Neuron (in vitro differentiated cells): ENCODE data around the gene ZNF300.
A peak's percentile ranks its signal among the peaks of the same experiment; 100 is the strongest.

Experiments
- H2AFZ ChIP-seq: one replicate; pipeline ENCODE4 v1.6.1; 2013; ENCODE audit warnings: low read depth, mild to moderate bottlenecking, inconsistent platforms, low read length, moderate library complexity
- H3K27me3 ChIP-seq: one replicate; pipeline ENCODE4 v1.6.1; 2013; ENCODE audit warnings: low read length; ENCODE audit not compliant: insufficient read depth
- H3K36me3 ChIP-seq: one replicate; pipeline ENCODE4 v1.6.1; 2013; ENCODE audit warnings: low read length; ENCODE audit not compliant: insufficient read depth
- H3K4me1 ChIP-seq: one replicate; pipeline ENCODE4 v1.6.1; 2013; ENCODE audit warnings: low read length; ENCODE audit not compliant: insufficient read depth
- H3K4me3 ChIP-seq: 2 replicates; pipeline ENCODE4 v1.5.1; 2013; ENCODE audit warnings: mild to moderate bottlenecking, low read length, moderate library complexity
- H3K9me3 ChIP-seq: one replicate; pipeline ENCODE4 v1.6.1; 2013; ENCODE audit warnings: low read length

ZNF300 gene

DNA sequence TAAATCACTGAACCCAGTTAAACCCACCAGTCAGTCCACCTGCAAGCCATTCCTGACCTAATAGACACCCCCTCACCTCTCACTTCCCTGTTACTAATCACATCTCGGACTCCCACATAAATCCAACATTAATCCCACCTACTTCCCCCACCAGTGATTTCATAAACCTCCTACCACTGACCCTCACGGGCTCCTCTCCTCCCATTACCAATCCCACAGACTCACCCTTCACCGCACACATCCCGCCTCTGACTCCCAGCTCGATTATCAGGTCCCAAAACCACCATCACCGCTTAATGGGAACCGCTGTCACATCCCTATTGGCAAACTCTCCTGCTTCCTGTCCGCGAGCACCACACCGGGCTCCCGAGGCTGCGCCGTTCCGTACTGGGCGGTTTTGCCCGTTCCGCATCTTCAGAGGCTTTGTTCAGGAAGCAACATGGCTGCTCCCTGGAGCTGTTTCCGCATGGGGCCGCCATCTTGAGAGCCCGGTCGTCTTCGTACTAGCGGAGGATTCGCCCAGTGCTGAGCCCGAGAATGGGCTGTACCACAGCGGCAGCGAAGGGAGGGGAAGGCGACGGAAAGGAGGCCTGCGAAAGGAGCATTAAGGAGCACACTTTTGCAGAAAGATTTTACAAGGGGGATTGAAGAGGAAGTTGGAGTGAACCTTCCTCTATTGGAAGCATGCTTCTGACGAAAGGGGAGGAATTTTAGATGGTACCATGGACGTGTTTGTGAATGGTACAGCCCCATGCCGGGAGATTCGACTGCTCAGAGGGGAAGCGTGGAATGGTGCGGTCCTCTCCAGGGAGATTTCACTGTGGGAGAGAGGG is at the start of gene ZNF300:
TSS of gene ZNF300 (minus strand) at position 502 of the 833 bp plus-strand sequence. CDS start 1,825 bp downstream, outside the sequence.
- Histone ChIP-seq H2AFZ (peak within 1 kb of the TSS; percentile 86), H3K27me3 (no peaks in the 10 kb centered on the region), H3K9me3 (peaks cover 17% of the 10 kb centered on the region), H3K4me3 (peak within 1 kb of the TSS; percentile 59), H3K36me3 (peaks cover 17% of the 10 kb centered on the region), H3K4me1 (no peaks in the 10 kb centered on the region)

DNA sequence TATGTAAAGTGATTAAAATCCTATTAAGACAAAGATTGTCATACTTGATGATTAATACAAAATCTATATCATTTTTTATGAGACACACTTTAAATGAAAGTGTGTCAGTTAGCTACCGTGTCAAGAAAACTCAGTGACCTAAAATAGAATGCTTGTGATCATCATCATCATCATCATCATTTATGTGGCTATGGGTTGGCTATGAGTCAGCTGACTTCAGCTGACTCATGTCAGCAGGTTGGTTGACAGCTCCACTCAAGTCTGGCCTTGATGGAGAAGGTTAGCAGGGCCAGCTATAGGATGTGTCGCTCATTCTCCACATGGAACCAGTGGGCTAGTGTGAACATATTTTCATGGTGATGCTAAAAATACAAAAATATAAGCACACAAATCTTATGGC is 43.8 kb upstream of the ZNF300 start:
- H3K9me3 ChIP-seq, result peaks cover 14% of the 10 kb centered on the region
- H3K4me1 ChIP-seq, result no peaks in the 10 kb centered on the region
- H3K4me3 ChIP-seq, result no peak overlapping the region
- no peak overlapping the region for H2AFZ ChIP-seq
- H3K36me3 ChIP-seq, result no peaks in the 10 kb centered on the region
- H3K27me3 ChIP-seq, result no peaks in the 10 kb centered on the region

DNA sequence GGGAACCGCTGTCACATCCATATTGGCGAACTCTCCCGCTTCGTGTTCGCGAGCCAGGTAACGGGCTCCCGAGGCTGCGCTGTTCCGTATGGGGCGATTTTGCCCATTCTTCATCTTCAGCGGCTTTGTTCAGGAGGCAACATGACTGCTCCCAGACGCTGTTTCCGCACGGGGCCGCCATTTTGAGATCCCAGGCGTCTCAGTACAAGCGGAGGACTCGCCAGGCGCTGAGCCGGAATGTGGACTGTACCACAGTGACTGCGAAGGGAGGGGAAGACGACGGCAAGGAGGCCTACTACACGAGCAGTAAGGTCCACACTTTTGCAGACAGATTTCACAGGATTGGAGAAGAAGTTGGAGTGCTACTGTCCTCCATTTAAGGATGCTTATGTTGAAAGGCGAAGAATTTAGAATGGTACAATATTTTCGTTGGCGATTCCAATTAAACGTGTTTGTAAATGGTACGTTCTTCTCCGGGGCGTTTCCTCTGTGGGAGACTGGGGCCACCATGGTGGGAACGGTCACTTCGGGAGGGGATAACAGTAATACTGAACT is 41.6 kb upstream of the ZNF300 start:
- H2AFZ ChIP-seq, result no peak overlapping the region
- H3K36me3 ChIP-seq, result no peaks in the 10 kb centered on the region
- no peaks in the 10 kb centered on the region for H3K4me1 ChIP-seq
- no peak overlapping the region for H3K4me3 ChIP-seq
- H3K27me3 ChIP-seq, result no peaks in the 10 kb centered on the region
- H3K9me3 ChIP-seq, result peaks cover 13% of the 10 kb centered on the region

DNA sequence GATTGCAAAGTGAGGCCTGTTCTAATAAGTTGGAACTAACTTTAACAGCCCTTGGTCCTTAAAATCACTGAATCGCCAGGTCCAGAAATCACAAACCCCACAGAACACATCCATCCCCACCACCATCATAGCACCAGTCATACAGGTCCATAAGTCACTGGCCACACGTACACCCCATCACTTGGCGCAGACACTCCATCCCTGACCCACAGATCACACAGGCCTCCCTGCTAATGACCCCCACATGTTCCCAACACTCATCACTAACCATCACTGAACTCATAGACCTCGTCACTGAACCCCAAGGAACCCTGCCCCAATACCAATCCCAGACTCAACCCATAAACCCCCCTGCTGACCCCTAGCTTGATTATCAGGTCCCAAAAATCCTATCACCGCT is 41.2 kb upstream of the ZNF300 start:
- H3K9me3 ChIP-seq, result peaks cover 12% of the 10 kb centered on the region
- H3K36me3 ChIP-seq, result no peaks in the 10 kb centered on the region
- H3K4me3 ChIP-seq, result no peak overlapping the region
- no peaks in the 10 kb centered on the region for H3K27me3 ChIP-seq
- H2AFZ ChIP-seq, result no peak overlapping the region
- H3K4me1 ChIP-seq, result no peaks in the 10 kb centered on the region

DNA sequence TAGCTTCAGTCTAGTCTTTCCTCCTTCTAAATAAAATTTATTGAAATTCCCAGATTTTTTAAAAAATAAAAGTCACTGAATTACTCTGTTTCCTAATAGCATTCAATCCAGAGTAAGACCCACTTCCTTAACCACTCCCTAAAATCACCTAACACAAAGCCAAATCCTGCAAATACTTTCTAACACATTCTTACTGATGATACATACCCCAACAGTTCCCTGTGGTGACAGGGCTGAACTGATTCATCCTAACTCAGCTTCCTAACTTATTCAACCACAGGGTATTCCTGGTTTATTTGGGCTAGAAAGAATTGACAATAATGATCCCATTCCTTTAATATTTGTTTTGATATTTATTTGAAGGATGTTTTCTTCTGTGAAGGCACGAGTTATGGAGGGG is 40.7 kb upstream of the ZNF300 start:
- no peak overlapping the region for H3K4me3 ChIP-seq
- no peaks in the 10 kb centered on the region for H3K36me3 ChIP-seq
- no peaks in the 10 kb centered on the region for H3K27me3 ChIP-seq
- H3K9me3 ChIP-seq, result peaks cover 7% of the 10 kb centered on the region
- no peaks in the 10 kb centered on the region for H3K4me1 ChIP-seq
- no peak overlapping the region for H2AFZ ChIP-seq

DNA sequence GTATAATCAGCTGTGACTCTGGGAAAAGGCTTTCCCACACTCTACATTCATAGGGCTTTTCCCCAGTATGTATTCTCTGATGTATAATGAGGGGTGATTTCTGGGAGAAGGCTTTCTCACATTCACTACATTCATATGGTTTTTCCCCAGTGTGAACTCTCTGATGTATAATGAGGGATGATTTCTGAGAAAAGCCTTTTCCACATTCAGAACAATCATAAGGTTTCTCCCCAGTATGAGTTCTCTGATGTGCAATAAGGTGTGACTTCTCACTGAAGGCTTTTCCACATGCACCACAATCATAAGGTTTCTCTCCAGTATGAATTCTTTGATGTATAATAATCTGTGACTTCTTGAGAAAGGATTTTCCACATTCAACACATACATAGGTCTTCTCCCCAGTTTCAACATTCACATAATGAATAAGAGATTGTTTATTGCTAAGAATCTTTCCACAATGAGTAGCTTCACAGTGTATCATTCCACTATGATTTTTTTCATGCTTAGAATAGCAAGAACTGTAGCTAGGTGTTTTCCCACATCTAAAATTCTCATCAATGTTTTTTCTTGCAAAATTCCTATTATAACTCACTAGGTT is 26.7 kb upstream of the ZNF300 start:
- H3K36me3 ChIP-seq, result no peaks in the 10 kb centered on the region
- H3K4me3 ChIP-seq, result no peak overlapping the region
- H3K4me1 ChIP-seq, result no peaks in the 10 kb centered on the region
- no peak overlapping the region for H2AFZ ChIP-seq
- H3K27me3 ChIP-seq, result no peaks in the 10 kb centered on the region
- H3K9me3 ChIP-seq, result peaks cover 14% of the 10 kb centered on the region

DNA sequence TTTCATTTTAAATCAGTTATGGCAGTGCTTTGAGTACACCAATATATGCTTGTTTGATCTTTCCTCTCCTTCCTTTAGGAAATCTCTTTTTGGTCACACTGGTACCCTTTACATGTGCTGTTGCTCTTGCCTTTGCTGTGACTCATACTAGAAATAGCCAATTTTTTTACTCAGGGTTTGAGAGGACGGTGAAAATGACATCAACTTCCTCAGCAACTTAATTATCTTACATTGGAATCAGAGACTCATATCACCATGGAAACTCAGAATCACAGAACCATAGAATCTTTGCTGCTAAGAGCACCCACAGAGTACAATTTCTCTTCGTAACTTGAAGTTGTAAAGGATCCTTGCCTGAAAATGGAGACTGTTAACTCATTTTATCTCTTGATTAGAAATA is 13.8 kb upstream of the ZNF300 start:
- Histone ChIP-seq H3K9me3 (peaks cover 2% of the 10 kb centered on the region), H3K4me3 (no peak overlapping the region), H3K4me1 (no peaks in the 10 kb centered on the region), H3K36me3 (no peaks in the 10 kb centered on the region), H2AFZ (no peak overlapping the region), H3K27me3 (no peaks in the 10 kb centered on the region)

DNA sequence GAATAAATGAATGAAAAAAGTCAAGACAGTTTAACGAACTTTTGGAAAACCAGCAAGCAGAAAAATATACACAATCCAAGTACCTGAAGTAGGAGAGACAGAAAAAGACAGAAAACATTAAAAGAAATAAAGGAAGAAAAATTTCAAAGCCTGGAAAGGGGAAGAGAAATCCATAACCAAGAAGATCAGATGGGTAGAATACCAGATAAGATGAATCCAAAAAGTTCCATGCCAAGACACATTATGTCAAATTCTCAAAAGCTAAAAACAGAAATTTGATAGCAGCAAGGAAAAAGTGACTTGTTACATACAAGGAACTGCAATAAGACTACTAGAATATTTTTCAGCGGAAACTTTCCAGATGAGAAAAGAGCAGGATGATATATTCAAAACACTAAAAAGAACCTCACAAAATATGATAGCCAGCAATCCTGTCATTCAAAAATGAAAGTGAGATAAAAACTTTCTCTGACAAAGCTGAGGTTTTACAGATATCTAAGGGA is 7.6 kb upstream of the ZNF300 start:
- no peak overlapping the region for H3K4me3 ChIP-seq
- peaks cover 5% of the 10 kb centered on the region for H3K9me3 ChIP-seq
- H2AFZ ChIP-seq, result no peak overlapping the region
- no peaks in the 10 kb centered on the region for H3K27me3 ChIP-seq
- H3K36me3 ChIP-seq, result no peaks in the 10 kb centered on the region
- no peaks in the 10 kb centered on the region for H3K4me1 ChIP-seq

DNA sequence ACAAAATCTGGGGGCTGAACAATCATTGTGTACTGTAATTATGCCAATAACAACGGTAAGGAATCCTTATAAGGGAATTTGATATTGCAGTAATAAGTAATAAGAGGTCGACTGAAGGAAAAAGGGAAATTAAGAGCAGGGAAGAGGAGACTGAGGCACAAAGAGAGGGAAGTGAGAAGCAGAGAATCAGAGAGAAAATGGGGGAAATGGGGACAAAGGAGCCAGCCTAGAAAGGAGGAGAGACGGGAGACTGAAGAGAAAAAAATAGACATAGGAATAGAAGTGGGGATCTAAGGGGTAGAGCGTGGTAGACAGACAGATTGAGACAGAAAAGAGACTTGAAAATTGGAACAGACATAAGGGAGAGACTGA is 518 bp upstream of the ZNF300 start:
- H3K27me3 ChIP-seq, result no peaks in the 10 kb centered on the region
- peak overlapping the region; percentile 86 for H2AFZ ChIP-seq
- H3K9me3 ChIP-seq, result peaks cover 14% of the 10 kb centered on the region
- peaks cover 14% of the 10 kb centered on the region for H3K36me3 ChIP-seq
- H3K4me3 ChIP-seq, result peak overlapping the region; percentile 59
- H3K4me1 ChIP-seq, result no peaks in the 10 kb centered on the region

DNA sequence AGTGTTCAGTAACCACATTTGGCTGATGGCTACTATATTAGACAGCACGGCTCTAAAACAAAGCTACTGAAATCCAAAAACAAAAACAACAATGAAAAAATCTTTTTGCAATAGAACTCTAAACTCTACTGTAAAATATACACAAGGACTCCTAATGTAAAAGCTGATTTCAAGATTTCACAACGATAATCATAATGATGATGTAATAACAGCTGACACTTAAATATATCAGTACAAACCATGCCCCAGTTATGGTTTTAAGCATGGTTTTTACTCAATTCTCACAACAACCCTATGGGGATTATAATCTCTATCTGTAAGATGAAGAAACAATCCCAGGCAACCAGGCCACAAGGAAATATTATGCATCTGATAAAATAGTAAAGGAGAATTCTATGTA is 3.3 kb downstream of the ZNF300 start:
- H2AFZ ChIP-seq, result no peak overlapping the region
- H3K9me3 ChIP-seq, result peaks cover 31% of the 10 kb centered on the region
- peaks cover 38% of the 10 kb centered on the region for H3K36me3 ChIP-seq
- H3K4me3 ChIP-seq, result no peak overlapping the region
- no peaks in the 10 kb centered on the region for H3K4me1 ChIP-seq
- no peaks in the 10 kb centered on the region for H3K27me3 ChIP-seq

DNA sequence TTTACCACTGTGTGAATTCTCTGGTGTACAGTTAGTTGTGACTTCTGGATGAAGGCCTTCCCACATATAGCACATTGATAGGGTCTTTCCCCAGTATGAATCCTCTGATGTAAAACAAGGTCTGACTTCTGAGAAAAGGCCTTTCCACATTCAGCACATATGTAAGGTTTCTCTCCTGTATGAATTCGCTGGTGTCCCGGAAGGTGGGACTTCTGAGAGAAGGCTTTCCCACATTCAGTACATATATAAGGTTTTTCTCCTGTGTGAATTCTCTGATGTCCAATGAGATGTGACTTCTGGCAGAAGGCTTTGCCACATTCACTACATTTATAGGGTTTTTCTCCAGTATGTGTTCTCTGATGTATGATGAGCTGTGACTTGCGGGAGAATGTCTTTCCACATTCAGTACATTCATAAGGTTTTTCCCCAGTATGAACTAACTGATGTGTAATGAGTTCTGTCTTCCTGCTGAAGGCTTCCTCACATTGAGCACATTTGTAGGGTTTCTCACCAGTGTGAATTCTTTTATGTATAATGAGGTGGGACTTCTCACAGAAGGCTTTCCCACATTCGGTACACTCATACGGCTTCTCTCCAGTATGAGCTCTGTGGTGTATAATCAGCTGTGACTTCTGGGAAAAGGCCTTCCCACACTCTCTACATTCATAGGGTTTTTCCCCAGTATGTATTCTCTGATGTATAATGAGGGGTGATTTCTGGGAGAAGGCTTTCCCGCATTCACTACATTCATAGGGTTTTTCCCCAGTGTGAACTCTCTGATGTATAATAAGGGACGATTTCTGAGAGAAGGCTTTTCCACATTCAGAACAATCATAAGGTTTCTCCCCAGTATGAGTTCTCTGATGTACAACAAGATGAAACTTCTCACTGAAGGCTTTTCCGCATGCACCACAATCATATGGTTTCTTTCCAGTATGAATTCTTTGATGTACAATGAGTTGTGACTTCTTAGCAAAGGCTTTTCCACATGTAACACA is 9.1 kb downstream of the ZNF300 start:
- Histone ChIP-seq H3K9me3 (peaks cover 49% of the 10 kb centered on the region), H3K4me3 (no peak overlapping the region), H2AFZ (no peak overlapping the region), H3K27me3 (no peaks in the 10 kb centered on the region), H3K36me3 (peaks cover 42% of the 10 kb centered on the region), H3K4me1 (no peaks in the 10 kb centered on the region)

DNA sequence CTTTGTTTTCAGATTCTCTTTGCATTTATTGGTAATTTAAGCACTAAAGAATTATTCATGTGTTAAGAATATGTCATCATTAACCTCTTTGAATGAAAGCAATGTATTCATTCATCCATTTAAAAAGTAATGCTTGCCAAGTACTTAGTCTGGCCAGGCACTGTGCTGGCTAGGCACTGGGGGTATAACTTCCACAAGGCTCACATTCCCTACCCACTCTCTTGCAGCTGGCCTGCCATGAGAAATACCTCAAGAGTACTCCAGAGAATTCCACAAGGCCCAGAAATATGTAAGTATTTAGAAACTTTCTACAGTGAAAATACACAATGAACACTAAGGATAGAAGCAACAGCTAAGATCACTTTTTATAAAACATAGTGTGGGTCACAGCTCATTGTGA is 25.4 kb downstream of the ZNF300 start:
- Histone ChIP-seq H3K36me3 (no peaks in the 10 kb centered on the region), H3K4me1 (no peaks in the 10 kb centered on the region), H3K4me3 (no peak overlapping the region), H3K27me3 (no peaks in the 10 kb centered on the region), H2AFZ (no peak overlapping the region), H3K9me3 (peaks cover 3% of the 10 kb centered on the region)
